Measurements from ENCODE around the gene PRKCA. TPM values are rescaled to one million over a fixed set of nuclear protein-coding genes. Genes with fewer than 3 reads are reported as not detected.
"Not testable (repeated sequence)": the region's sequence is repeated elsewhere in the genome, so short reads cannot be mapped to it uniquely, and the experiment has no call there.

The PRKCA gene
- polyA plus RNA-seq, 3 donors: 24.5 to 28.5 (median 27.0) TPM

- no peak for DNase-seq (ENCODE audit: extremely low read depth in 1 of 11, low read depth in 9 of 11, low spot score in 4 of 11)
Observed at GRCh38 chr17:66595893-66596292, 293.5 kb downstream of the PRKCA start.

GRCh38 chr17:66602659-66603384 is 300.4 kb downstream of the PRKCA start:
- no peak for DNase-seq (ENCODE audit: extremely low read depth in 1 of 11, low read depth in 9 of 11, low spot score in 4 of 11)

- no peak for DNase-seq (ENCODE audit: extremely low read depth in 1 of 11, low read depth in 9 of 11, low spot score in 4 of 11)
Observed at GRCh38 chr17:66604376-66604775, 302.0 kb downstream of the PRKCA start.

GRCh38 chr17:66605541-66605940 is 303.1 kb downstream of the PRKCA start:
- DNase-seq (ENCODE audit: extremely low read depth in 1 of 11, low read depth in 9 of 11, low spot score in 4 of 11): no peak

DNA sequence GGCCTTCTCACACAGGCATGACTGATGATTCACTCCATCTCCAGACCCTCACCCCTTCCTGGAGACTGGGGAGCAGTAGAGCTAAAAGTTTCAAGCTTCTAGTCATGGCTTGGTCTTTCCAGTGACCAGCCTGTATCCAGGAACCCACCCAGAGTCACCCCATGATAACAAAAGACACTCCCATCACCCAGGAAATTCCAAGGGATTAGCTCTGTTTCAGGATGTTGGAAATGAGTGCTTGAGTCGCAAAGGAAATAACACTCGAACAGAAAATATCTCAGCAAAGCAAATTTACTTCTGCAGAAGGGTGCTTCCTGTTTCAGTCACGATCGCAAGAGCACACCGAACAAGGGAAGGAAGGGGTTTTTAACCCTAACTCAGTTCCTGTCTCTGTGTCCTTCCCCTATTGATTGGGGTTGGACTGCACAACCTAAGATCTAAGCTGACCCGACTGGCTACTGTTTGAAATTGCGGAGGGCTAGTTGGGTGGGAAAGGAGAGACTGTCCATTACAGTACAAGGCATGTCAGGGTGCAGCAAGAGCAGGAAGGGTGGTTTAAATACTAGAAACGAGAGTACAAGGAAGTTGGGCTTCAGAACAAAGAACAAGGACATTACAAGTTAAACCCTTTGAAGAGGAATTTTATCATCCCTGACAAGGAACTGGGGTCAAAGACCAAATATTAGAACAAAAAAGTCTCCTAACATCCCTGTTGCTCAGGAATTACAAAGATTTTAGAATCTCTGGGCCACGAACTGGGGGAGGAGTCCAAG is 308.1 kb downstream of the PRKCA start:
- DNase-seq (ENCODE audit: extremely low read depth in 1 of 11, low read depth in 9 of 11, low spot score in 4 of 11): no peak

DNA sequence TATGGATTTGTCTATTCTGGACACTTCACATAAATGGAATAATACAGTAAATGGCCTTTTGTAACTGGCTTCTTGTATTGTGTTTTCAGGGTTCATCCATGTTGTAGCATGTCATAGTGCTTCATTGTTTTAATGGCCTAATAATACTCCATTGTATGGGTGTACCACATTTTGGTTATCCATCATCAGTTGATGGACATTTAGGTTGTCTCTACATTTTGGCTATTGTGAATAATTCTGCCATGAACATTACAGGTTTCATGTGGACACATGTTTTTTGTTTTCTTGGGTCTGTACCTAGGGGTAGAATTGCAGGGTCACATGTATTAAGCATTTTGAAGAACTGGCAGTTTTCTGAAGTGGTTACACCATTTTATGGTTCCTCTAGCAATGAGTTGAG is 309.0 kb downstream of the PRKCA start:
- no peak for DNase-seq (ENCODE audit: extremely low read depth in 1 of 11, low read depth in 9 of 11, low spot score in 4 of 11)

GRCh38 chr17:66612993-66613392 is 310.6 kb downstream of the PRKCA start:
- no peak for DNase-seq (ENCODE audit: extremely low read depth in 1 of 11, low read depth in 9 of 11, low spot score in 4 of 11)

GRCh38 chr17:66614469-66614868 is 312.1 kb downstream of the PRKCA start:
- no peak for DNase-seq (ENCODE audit: extremely low read depth in 1 of 11, low read depth in 9 of 11, low spot score in 4 of 11)

DNA sequence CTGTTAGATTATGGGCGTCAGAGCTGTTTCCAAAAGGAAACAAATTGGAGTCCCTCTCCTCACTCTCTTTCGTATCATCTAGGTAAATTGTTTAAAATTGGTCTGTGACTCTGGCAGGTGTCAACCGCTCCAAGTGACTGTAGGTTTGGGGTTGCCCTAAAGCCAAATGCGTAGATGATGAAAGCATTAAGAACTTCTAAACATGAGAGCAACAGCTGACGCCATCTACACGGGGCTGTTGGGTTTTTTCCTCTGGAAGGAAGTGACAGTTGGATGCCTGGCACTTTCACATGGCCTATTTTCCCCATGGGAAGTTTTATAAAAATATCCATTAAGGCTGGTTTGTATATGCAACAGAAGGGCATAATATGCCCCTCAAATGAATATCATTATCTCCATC is 316.8 kb downstream of the PRKCA start:
- no peak for DNase-seq (ENCODE audit: extremely low read depth in 1 of 11, low read depth in 9 of 11, low spot score in 4 of 11)

DNA sequence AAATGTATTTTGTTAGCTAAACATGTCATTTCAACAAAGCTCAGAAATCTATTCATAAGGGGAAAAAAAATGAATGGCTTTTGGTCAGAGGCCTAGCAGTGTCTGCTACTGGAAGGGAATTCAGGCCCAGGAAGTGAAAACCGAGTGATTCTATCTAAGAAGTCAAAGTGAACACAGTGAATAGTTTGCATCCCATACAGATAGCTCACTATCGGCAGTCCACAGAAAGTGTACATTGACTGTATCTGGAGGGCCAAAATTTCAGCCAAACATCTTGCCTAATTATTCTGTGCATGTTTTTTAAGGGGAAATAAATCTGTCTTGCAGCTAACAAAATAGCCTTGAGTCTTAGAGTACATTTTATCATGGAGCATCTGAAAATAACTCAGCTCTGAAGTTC is 318.1 kb downstream of the PRKCA start:
- DNase-seq (ENCODE audit: extremely low read depth in 1 of 11, low read depth in 9 of 11, low spot score in 4 of 11): no peak

- not testable (repeated sequence) for DNase-seq (ENCODE audit: extremely low read depth in 1 of 11, low read depth in 9 of 11, low spot score in 4 of 11)
Observed at GRCh38 chr17:66624630-66625029, 322.2 kb downstream of the PRKCA start.

DNA sequence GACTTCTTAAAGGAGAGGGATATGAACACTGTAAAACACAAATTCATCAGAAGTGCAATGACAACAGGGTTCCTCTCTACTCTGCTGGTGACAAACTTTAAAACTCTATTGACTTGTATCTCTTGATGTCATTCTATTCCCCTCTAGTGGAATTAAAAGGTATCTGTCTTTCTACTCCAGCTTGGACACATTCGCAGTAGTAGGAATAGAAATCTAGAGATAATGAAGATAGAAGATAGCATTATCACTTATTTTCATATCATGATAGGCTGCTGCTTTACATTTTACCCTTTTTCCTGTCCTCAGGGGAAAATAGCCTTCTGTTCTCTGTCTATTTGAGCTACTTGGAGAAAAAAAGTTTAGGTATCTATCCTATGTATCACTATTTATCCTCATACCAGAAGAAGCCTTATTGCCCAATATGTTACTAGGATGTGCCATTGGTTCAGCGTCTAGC is 322.9 kb downstream of the PRKCA start:
- DNase-seq (ENCODE audit: extremely low read depth in 1 of 11, low read depth in 9 of 11, low spot score in 4 of 11): peak in 7 of 11 donors; percentile 12 to 31 (median 21)

DNA sequence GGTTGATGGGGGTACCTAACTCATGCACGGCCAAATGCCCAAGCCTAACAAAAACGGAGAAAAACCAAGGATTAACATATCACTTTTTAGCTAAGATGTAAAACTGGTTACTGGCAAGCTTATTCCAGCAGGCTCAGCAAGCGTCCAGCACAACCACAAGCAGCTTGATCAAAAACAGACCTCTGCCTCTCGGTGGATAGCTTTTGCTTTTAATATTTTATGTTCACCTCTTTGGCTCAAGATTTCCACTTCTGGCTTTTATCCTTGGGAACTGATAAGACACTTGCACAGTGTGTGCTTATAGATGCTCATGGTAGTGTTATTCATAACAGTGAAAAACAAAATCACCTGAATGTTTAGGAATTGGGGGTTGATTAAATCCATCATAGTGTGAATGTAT is 325.6 kb downstream of the PRKCA start:
- DNase-seq (ENCODE audit: extremely low read depth in 1 of 11, low read depth in 9 of 11, low spot score in 4 of 11): no peak

- no peak for DNase-seq (ENCODE audit: extremely low read depth in 1 of 11, low read depth in 9 of 11, low spot score in 4 of 11)
Observed at GRCh38 chr17:66629762-66630161, 327.3 kb downstream of the PRKCA start.

DNA sequence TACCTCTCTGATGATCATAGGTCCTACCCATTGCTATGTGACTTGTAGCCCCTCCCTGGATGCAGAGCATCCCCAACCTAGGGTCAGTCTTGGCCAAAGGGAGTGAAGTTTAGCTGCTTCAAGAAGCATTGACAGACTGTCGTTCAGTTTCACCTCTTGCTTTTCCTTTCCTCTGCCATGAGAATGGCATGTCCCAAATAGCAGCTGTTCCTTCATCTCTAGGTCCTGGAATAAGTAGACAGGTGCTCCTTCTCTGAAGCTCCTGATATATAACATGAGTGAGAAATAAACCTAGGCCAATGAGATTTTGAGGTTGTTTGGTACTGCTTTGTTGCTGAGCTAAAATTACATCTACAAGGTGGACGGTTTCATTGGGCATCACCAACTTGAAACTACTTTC is 328.0 kb downstream of the PRKCA start:
- no peak for DNase-seq (ENCODE audit: extremely low read depth in 1 of 11, low read depth in 9 of 11, low spot score in 4 of 11)

DNA sequence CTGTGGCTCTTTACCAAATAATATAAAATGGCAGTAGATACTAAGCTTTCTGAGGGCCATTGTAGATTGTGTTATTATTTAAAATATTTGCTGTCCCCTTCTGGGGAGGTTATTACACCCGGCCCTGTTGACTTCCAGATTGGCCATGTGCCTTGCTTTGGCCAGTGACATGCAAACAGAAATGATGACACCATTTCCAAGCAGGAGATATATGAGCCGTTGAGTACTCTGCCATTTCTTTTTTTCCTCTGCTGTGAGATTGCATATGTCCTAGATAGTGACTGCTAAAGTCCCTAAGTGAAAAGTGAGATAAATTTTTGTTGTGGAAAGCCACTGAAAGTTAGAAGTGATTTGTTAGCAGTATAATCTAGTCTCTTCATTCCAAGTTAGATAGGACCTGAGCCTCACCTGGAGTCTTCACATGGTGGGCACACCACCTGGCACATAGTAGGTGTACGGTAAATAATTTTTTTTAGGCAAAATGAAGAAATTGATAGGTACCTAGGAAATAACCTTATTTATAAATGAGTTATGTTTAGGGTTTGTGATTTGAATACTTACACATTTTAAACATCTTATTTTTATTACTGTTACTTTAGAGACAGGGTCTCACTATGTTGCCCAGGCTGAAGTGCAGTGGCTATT is 328.5 kb downstream of the PRKCA start:
- no peak for DNase-seq (ENCODE audit: extremely low read depth in 1 of 11, low read depth in 9 of 11, low spot score in 4 of 11)

DNA sequence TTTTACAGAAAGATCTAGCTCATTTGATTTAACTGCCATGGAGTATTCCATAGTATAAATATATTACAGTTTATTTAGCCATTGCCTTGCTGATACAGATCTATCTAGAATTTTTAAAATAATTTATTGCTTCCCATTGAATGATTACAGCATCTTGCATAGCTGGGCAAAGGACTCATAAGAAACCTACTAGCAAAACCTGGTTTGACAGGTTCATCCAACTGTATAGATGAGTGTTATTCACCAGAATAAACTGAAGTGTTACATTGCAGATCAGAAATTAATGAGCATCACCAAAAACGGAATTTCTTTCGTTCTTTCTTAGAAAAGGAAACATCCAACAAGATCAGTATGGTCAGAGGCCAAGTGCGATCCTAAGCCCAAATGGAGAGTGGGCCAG is 330.3 kb downstream of the PRKCA start:
- no peak for DNase-seq (ENCODE audit: extremely low read depth in 1 of 11, low read depth in 9 of 11, low spot score in 4 of 11)

DNA sequence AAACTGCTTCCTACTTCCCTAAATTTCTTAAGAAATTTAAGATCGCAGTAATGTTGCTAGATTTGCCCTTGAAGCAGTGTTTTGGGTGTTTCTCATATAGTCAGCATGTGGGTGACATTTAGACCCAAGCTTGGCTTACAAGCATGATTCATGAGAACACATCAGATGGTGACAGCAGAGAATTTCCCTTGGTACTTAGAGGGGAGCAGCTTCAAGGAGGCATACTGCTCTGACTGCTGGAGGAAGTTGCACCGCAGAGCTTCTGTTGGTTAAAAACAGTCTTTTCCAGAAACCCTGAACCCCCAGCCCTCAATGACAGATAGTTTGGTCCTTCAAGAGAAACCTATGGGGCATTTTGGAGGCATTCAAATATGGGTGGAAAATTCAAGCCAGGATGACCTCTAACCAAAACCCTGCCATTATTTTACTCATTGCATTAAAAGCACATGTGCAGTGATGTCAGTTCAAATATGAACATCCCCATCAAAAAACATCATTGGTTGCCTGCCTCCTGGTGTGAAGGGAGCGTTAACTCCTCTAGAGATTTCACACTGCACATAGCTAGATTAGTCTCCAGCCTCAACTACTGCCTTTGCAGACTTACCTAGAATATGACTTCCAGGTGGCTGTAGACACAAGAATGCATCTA is 331.0 kb downstream of the PRKCA start:
- no peak for DNase-seq (ENCODE audit: extremely low read depth in 1 of 11, low read depth in 9 of 11, low spot score in 4 of 11)

DNA sequence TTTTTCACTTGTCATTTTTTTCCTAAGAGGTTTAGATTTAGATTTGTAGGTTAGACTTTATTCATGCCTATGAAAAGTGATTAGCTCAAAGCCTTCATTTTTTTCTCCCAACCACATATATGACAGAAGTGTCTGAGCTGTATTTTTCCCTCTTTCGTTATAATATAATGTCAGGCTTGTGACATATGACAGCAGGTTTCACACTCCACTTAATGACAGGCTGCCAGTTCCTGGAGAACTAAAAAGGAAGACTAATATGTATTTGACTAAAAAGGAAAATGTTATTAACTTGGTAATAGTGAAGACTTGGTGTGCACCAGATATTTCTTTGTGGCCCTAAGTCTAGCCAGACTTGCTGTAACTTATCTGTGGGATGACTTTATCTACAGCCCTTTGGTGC is 331.8 kb downstream of the PRKCA start:
- no peak for DNase-seq (ENCODE audit: extremely low read depth in 1 of 11, low read depth in 9 of 11, low spot score in 4 of 11)
